Tibial nerve (tissue), 4 donors: ENCODE results near the gene PLEKHA7.

Source experiments
- CTCF ChIP-seq, 5 experiments: fragments of 200-600 bp in 3 of 5; fragments of 450-650 bp in 2 of 5; sonication (generic) in 3 of 5; IDR thresholded peaks; one replicate each; pipeline ENCODE4 v1.5.1; 2016 to 2019; ENCODE audit warnings: antibody characterized with exemption in 5 of 5, mild to moderate bottlenecking in 3 of 5, moderate library complexity in 2 of 5
- EP300 ChIP-seq, 2 donors: sonication (generic); formaldehyde crosslinking; IDR thresholded peaks; one replicate each; pipeline ENCODE4 v1.6.1; 2017; ENCODE audit warnings: antibody characterized with exemption in 2 of 2, mild to moderate bottlenecking in 1 of 2

- no peak for TF ChIP-seq EP300 (IDR thresholded peaks at IDR 0.05)
- no peak for TF ChIP-seq CTCF (IDR thresholded peaks at IDR 0.05)
Measured at GRCh38 chr11:16860617-16861016, 153.6 kb downstream of the PLEKHA7 start.
